HepG2 (cell line): Measurements from ENCODE around the gene UTS2R. TPM values are rescaled to one million over a fixed set of nuclear protein-coding genes. Genes with fewer than 3 reads are reported as not detected.

Experiments used
- AKAP8 ChIP-seq: sonication (generic); formaldehyde crosslinking; IDR thresholded peaks from 2 replicates; pipeline ENCODE4 v1.5.1; 2020; ENCODE audit warnings: mild to moderate bottlenecking, missing genetic modification reagents
- ATF5 ChIP-seq: sonication (generic); formaldehyde crosslinking; IDR thresholded peaks from 2 replicates; pipeline ENCODE4 v1.4.0; 2020; ENCODE audit warnings: mild to moderate bottlenecking, low read depth, missing genetic modification reagents
- ATF7-NPFF ChIP-seq: sonication (generic); formaldehyde crosslinking; IDR thresholded peaks from 2 replicates; pipeline ENCODE4 v1.8.1; 2023; ENCODE audit warnings: mild to moderate bottlenecking, low read depth, missing genetic modification reagents, moderate library complexity
- ATM ChIP-seq: fragments of 450-650 bp; IDR thresholded peaks from 2 replicates; pipeline ENCODE4 v1.7.1; 2017; ENCODE audit warnings: mild to moderate bottlenecking, borderline replicate concordance
- DNMT3B ChIP-seq: conservative IDR thresholded peaks from 2 replicates; pipeline ENCODE4 v1.6.1; 2016; ENCODE audit warnings: missing biosample characterization, control low read depth
- E2F5 ChIP-seq: sonication (generic); formaldehyde crosslinking; conservative IDR thresholded peaks from 2 replicates; pipeline ENCODE4 v1.4.0; 2020; ENCODE audit warnings: missing genetic modification reagents
- GPN1 ChIP-seq: sonication (generic); formaldehyde crosslinking; IDR thresholded peaks from 2 replicates; pipeline ENCODE4 v1.5.1; 2020; ENCODE audit warnings: missing genetic modification reagents, borderline replicate concordance
- HNRNPH1 ChIP-seq: fragments of 200-400 bp; formaldehyde crosslinking; optimal IDR thresholded peaks from 2 replicates; pipeline ENCODE3; 2017; ENCODE audit warnings: mild to moderate bottlenecking, low read depth, low read length
- KDM5B ChIP-seq: sonication (generic); formaldehyde crosslinking; IDR thresholded peaks from 2 replicates; pipeline ENCODE4 v1.4.0; 2020; ENCODE audit warnings: missing genetic modification reagents, mild to moderate bottlenecking, borderline replicate concordance
- NCOR1 ChIP-seq: fragments of 200-600 bp; sonication (generic); IDR thresholded peaks from 2 replicates; pipeline ENCODE4 v1.7.0; 2017; ENCODE audit warnings: antibody characterized with exemption, low read length, borderline replicate concordance
- PBX3 ChIP-seq: sonication (generic); formaldehyde crosslinking; IDR thresholded peaks from 2 replicates; pipeline ENCODE4 v1.8.1; 2023; ENCODE audit warnings: missing genetic modification reagents, inconsistent platforms, borderline replicate concordance
- PHF5A ChIP-seq: IDR thresholded peaks from one replicate; pipeline ENCODE4 v1.6.1; 2018; ENCODE audit warnings: low read depth, missing genetic modification reagents; ENCODE audit not compliant: unreplicated experiment
- PHF8 ChIP-seq: sonication (generic); formaldehyde crosslinking; IDR thresholded peaks from 2 replicates; pipeline ENCODE4 v1.5.0; 2020; ENCODE audit warnings: missing genetic modification reagents
- ZNF205 ChIP-seq: IDR thresholded peaks from 2 replicates; pipeline ENCODE4 v1.6.1; 2018; ENCODE audit warnings: missing biosample characterization, missing genetic modification reagents
- ZNF33A ChIP-seq: sonication (generic); formaldehyde crosslinking; IDR thresholded peaks from 2 replicates; pipeline ENCODE4 v1.5.1; 2020; ENCODE audit warnings: missing genetic modification reagents, mild to moderate bottlenecking, moderate library complexity, borderline replicate concordance
- ZNF362 ChIP-seq: sonication (generic); formaldehyde crosslinking; IDR thresholded peaks from 2 replicates; pipeline ENCODE4 v1.4.0; 2020; ENCODE audit warnings: missing genetic modification reagents, mild to moderate bottlenecking, borderline replicate concordance
- ZNF547 ChIP-seq: sonication (generic); formaldehyde crosslinking; IDR thresholded peaks from 2 replicates; pipeline ENCODE4 v1.5.1; 2020; ENCODE audit warnings: mild to moderate bottlenecking, missing genetic modification reagents
- ZNF550 ChIP-seq: sonication (generic); formaldehyde crosslinking; IDR thresholded peaks from 2 replicates; pipeline ENCODE4 v1.4.0; 2020; ENCODE audit warnings: mild to moderate bottlenecking, missing genetic modification reagents, borderline replicate concordance
- ZNF570 ChIP-seq: sonication (generic); formaldehyde crosslinking; IDR thresholded peaks from 2 replicates; pipeline ENCODE4 v1.4.0; 2020; ENCODE audit warnings: mild to moderate bottlenecking, missing genetic modification reagents, borderline replicate concordance
- ZNF615 ChIP-seq: sonication (generic); formaldehyde crosslinking; IDR thresholded peaks from 2 replicates; pipeline ENCODE4 v1.5.0; 2020; ENCODE audit warnings: mild to moderate bottlenecking, missing genetic modification reagents, borderline replicate concordance
- ZNF710 ChIP-seq: sonication (generic); formaldehyde crosslinking; IDR thresholded peaks from 2 replicates; pipeline ENCODE4 v1.5.0; 2020; ENCODE audit warnings: mild to moderate bottlenecking, missing genetic modification reagents, borderline replicate concordance
- ZNF773 ChIP-seq: sonication (generic); formaldehyde crosslinking; IDR thresholded peaks from 2 replicates; pipeline ENCODE4 v1.4.0; 2020; ENCODE audit warnings: missing genetic modification reagents, borderline replicate concordance
- ZNF775 ChIP-seq: sonication (generic); formaldehyde crosslinking; IDR thresholded peaks from 2 replicates; pipeline ENCODE4 v1.4.0; 2020; ENCODE audit warnings: missing genetic modification reagents, mild to moderate bottlenecking, moderate library complexity, borderline replicate concordance
- polyA plus RNA-seq, 8 experiments: library from polyadenylated mRNA; depleted of rRNA in 3 of 8; stranded (reverse) in 7 of 8; unstranded in 1 of 8; fragments of >200 nt; fragmentation: Illumina TruSeq in 4 of 8; extraction: Trizol in 4 of 8; gene quantifications; 2 replicates each; pipeline versions ENCODE4 v1.2.1 to v1.2.3, GENCODE V29; 2011 to 2016; ENCODE audit warnings: low read depth in 4 of 8, missing spikeins in 1 of 8, mixed read lengths in 1 of 8; ENCODE audit not compliant: insufficient read depth in 1 of 8
- total RNA-seq, 5 experiments: library from RNA; depleted of rRNA; stranded (reverse); fragments of >200 nt; fragmentation: Illumina TruSeq; extraction: Trizol; gene quantifications; 2 replicates each; pipeline ENCODE4 v1.2.3, GENCODE V29; 2016; ENCODE audit warnings: low read depth in 1 of 5

Gene UTS2R
- total and polyA plus RNA-seq, 2 of the 13 experiments (the other 11 are each of a cell fraction or from before 2014, with no cell fraction given): 0.13 to 0.15 TPM

GRCh38 chr17:82414548-82415281 lies 43.1 kb downstream of the UTS2R start (continued):
- peak; percentile 94 for TF ChIP-seq KDM5B (CRISPR knock-in tag)
- no peak for TF ChIP-seq ZNF570 (CRISPR knock-in tag)
- peak; percentile 95 for TF ChIP-seq ATF7-NPFF (CRISPR knock-in tag)
- TF ChIP-seq ATF5 (CRISPR knock-in tag): peak; percentile 83; the same call in 1 of the 2 replicates
- peak; percentile 22; the same call in 1 of the 2 replicates for TF ChIP-seq AKAP8 (CRISPR knock-in tag)
- TF ChIP-seq E2F5 (CRISPR knock-in tag): peak; percentile 85; the same call in 1 of the 2 replicates
- TF ChIP-seq PHF5A: no peak
- peak; percentile 83; the same call in 1 of the 2 replicates for TF ChIP-seq ZNF615 (CRISPR knock-in tag)
- peak; percentile 86 for TF ChIP-seq ZNF205 (CRISPR knock-in tag)
- TF ChIP-seq ZNF550 (CRISPR knock-in tag): no peak
- peak; percentile 82; the same call in 1 of the 2 replicates for TF ChIP-seq DNMT3B (CRISPR knock-in tag)
- TF ChIP-seq PHF8 (CRISPR knock-in tag): peak; percentile 47
- peak; percentile 92; the same call in 1 of the 2 replicates for TF ChIP-seq ZNF773
- TF ChIP-seq ZNF547 (CRISPR knock-in tag): peak; percentile 95
- TF ChIP-seq ZNF362 (CRISPR knock-in tag): no peak
- no peak for TF ChIP-seq ATM
- peak; percentile 94 for TF ChIP-seq PBX3 (CRISPR knock-in tag)
- no peak for TF ChIP-seq ZNF775
- TF ChIP-seq HNRNPH1: no peak
- TF ChIP-seq NCOR1: no peak
- TF ChIP-seq ZNF710 (CRISPR knock-in tag): 0 out of 2 replicates have a peak, but pooled peaks have one; percentile 68
- no peak for TF ChIP-seq ZNF33A (CRISPR knock-in tag)
- peak; percentile 93 for TF ChIP-seq GPN1 (CRISPR knock-in tag)
